ENCODE data around the gene BNIP1. TPM values are rescaled to one million over a fixed set of nuclear protein-coding genes. Genes with fewer than 3 reads are reported as not detected.
A peak's percentile ranks its signal among the peaks of the same experiment; 100 is the strongest.

The BNIP1 gene
- total RNA-seq, 3 donors from 2014 or later (not counting 1 experiment from before 2014, with no cell fraction given): 29.4 to 34.8 (median 33.0) TPM

DNA sequence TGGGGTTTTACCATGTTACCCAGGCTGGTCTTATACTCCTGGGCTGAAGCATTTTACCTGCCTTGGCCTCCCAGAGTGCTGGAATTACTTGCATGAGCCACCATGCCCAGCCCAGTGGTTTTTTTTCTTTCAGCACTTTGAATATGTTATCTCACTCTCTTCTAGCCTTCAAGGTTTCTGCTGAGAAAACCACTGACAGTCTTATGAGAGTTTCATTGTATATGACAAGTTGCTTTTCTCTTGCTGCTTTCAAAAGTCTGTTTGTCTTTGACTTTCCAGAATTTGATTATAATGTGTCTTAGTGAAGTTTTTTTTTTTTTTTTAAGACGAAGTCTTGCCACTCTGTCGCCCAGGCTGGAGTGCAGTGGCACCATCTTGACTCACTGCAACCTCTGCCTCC, 43.1 kb upstream of the BNIP1 start:
- intact Hi-C loops (cut with micrococcal nuclease): no loop called here
- no peak overlapping the region for H3K4me3 Mint-ChIP-seq
- H3K27ac Mint-ChIP-seq: no peak overlapping the region

GRCh38 chr5:173103411-173103810, 40.9 kb upstream of the BNIP1 start:
- peaks cover 9% of the 10 kb centered on the region for H3K36me3 Mint-ChIP-seq
- intact Hi-C loops (cut with micrococcal nuclease): no loop called here
- H3K27ac ChIP-seq (ENCODE audit: low read length): no peak overlapping the region
- H3K27ac Mint-ChIP-seq: peak overlapping the region in 1 of 2 donors; percentile 22
- H3K27me3 Mint-ChIP-seq (ENCODE audit: low read depth in 2 of 2): no peaks in the 10 kb centered on the region
- peaks cover 11% of the 10 kb centered on the region for H3K36me3 ChIP-seq (ENCODE audit: control insufficient read depth, insufficient read depth, low read length)
- peaks cover 10% of the 10 kb centered on the region for H3K9me3 ChIP-seq (ENCODE audit: control insufficient read depth, insufficient read depth, low read length)
- no peaks in the 10 kb centered on the region for H3K4me1 ChIP-seq (ENCODE audit: control insufficient read depth, insufficient read depth, low read length)
- TF ChIP-seq CTCF (IDR thresholded peaks at IDR 0.05): no peak
- peaks cover 19 to 31% of the 10 kb centered on the region in 2 donors for H3K4me1 Mint-ChIP-seq
- H3K9me3 Mint-ChIP-seq: peaks cover 3 to 6% of the 10 kb centered on the region in 2 donors
- DNase-seq (no peak), ATAC-seq (no peak)
- no peak overlapping the region for H3K4me3 Mint-ChIP-seq
- no peak overlapping the region for H3K4me3 ChIP-seq (ENCODE audit: low read length)
- H3K27me3 ChIP-seq (ENCODE audit: control insufficient read depth, insufficient read depth, low read length): no peaks in the 10 kb centered on the region
- WGBS (ENCODE audit: insufficient coverage): 91% methylated on average over 1 of the region's 1 CpG

More for the DNA sequence above, 43.1 kb upstream of the BNIP1 start:
- no peak for DNase-seq
- Histone ChIP-seq H3K4me1 (ENCODE audit: control insufficient read depth, insufficient read depth, low read length) (no peaks in the 10 kb centered on the region), H3K9me3 (ENCODE audit: control insufficient read depth, insufficient read depth, low read length) (peaks cover 10% of the 10 kb centered on the region), H3K27ac (ENCODE audit: low read length) (no peak overlapping the region), H3K36me3 (ENCODE audit: control insufficient read depth, insufficient read depth, low read length) (peaks cover 9% of the 10 kb centered on the region), H3K27me3 (ENCODE audit: control insufficient read depth, insufficient read depth, low read length) (no peaks in the 10 kb centered on the region), H3K4me3 (ENCODE audit: low read length) (no peak overlapping the region)
- no peaks in the 10 kb centered on the region for H3K27me3 Mint-ChIP-seq (ENCODE audit: low read depth in 2 of 2)
- WGBS (ENCODE audit: insufficient coverage): 100% methylated on average over 1 of the region's 2 CpGs
- no peak for ATAC-seq
- peaks cover 3 to 6% of the 10 kb centered on the region in 2 donors for H3K9me3 Mint-ChIP-seq
- no peak for TF ChIP-seq CTCF (IDR thresholded peaks at IDR 0.05)
- peaks cover 29 to 44% of the 10 kb centered on the region in 2 donors for H3K4me1 Mint-ChIP-seq
- H3K36me3 Mint-ChIP-seq: peaks cover 9% of the 10 kb centered on the region

GRCh38 chr5:173108914-173109313, 35.4 kb upstream of the BNIP1 start:
- Mint-ChIP-seq H3K9me3 (no peaks in the 10 kb centered on the region), H3K4me3 (no peak overlapping the region), H3K27ac (no peak overlapping the region), H3K36me3 (peaks cover 16% of the 10 kb centered on the region), H3K27me3 (ENCODE audit: low read depth in 2 of 2) (no peaks in the 10 kb centered on the region), H3K4me1 (peaks cover 17 to 19% of the 10 kb centered on the region in 2 donors)
- no peaks in the 10 kb centered on the region for H3K9me3 ChIP-seq (ENCODE audit: control insufficient read depth, insufficient read depth, low read length)
- 33% methylated on average over 2 of the region's 3 CpGs for whole genome bisulfite sequencing (ENCODE audit: insufficient coverage)
- H3K27ac ChIP-seq (ENCODE audit: low read length): no peak overlapping the region
- intact Hi-C loops (cut with micrococcal nuclease): no loop called here
- ATAC-seq: no peak
- no peaks in the 10 kb centered on the region for H3K27me3 ChIP-seq (ENCODE audit: control insufficient read depth, insufficient read depth, low read length)
- peaks cover 52% of the 10 kb centered on the region for H3K36me3 ChIP-seq (ENCODE audit: control insufficient read depth, insufficient read depth, low read length)
- TF ChIP-seq CTCF (IDR thresholded peaks at IDR 0.05): no peak
- no peaks in the 10 kb centered on the region for H3K4me1 ChIP-seq (ENCODE audit: control insufficient read depth, insufficient read depth, low read length)
- DNase-seq: no peak
- H3K4me3 ChIP-seq (ENCODE audit: low read length): no peak overlapping the region

- DNase-seq: no peak
- Histone ChIP-seq H3K9me3 (ENCODE audit: control insufficient read depth, insufficient read depth, low read length) (no peaks in the 10 kb centered on the region), H3K4me3 (ENCODE audit: low read length) (no peak overlapping the region), H3K4me1 (ENCODE audit: control insufficient read depth, insufficient read depth, low read length) (no peaks in the 10 kb centered on the region), H3K36me3 (ENCODE audit: control insufficient read depth, insufficient read depth, low read length) (peaks cover 57% of the 10 kb centered on the region), H3K27ac (ENCODE audit: low read length) (no peak overlapping the region), H3K27me3 (ENCODE audit: control insufficient read depth, insufficient read depth, low read length) (no peaks in the 10 kb centered on the region)
- Mint-ChIP-seq H3K4me1 (no peaks in the 10 kb centered on the region), H3K9me3 (no peaks in the 10 kb centered on the region), H3K4me3 (no peak overlapping the region), H3K27me3 (ENCODE audit: low read depth in 2 of 2) (no peaks in the 10 kb centered on the region), H3K27ac (no peak overlapping the region), H3K36me3 (peaks cover 20% of the 10 kb centered on the region)
- intact Hi-C loops (cut with micrococcal nuclease): no loop called here
- no peak for TF ChIP-seq CTCF (IDR thresholded peaks at IDR 0.05)
- WGBS (ENCODE audit: insufficient coverage): 96% methylated on average over 1 of the region's 1 CpG
- ATAC-seq: no peak
Observed at GRCh38 chr5:173114536-173114935, 29.8 kb upstream of the BNIP1 start.
